ENCODE data around the gene ZNF316.
"Not testable (repeated sequence)": the region's sequence is repeated elsewhere in the genome, so short reads cannot be mapped to it uniquely, and the experiment has no call there.

The ZNF316 gene

DNA sequence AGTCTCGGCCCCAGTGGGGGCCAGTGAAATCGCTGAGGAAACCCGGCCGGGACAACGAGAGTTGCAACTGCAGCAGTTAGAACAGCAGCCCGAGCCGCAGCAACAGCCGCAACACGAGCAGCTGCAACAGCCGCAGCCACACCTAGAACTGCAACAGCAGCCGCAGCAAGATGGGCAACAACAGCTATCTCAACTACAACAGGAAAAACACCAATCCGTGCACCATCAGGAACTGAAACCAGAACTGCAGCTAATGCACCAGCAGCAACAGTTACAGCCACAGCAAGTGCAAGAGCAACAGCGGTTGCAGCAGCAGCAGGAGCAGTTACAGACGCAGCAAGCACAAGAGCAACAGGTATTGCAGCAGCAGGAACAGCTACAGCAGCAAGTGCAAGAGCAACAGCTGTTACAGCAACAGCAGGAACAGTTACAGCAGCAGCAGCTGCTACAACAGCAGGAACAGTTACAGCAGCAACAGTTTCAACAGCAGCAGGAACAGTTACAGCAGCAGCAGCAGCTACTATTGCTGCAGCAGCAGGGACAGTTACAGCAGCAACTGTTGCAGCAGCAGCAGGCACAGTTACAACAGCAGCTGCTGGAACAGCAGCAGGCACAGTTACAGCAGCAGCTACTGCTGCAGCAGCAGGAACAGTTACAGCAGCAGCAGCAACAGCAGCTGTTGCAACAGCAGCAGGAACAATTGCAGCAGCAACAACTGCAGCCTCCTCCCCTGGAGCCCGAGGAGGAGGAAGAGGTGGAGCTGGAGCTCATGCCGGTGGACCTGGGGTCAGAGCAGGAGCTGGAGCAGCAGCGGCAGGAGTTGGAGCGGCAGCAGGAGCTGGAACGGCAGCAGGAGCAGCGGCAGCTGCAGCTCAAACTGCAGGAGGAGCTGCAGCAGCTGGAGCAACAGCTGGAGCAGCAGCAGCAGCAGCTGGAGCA, 15.7 kb upstream of the ZNF316 start:
- no peak for DNase-seq (ENCODE audit: low spot score)

DNA sequence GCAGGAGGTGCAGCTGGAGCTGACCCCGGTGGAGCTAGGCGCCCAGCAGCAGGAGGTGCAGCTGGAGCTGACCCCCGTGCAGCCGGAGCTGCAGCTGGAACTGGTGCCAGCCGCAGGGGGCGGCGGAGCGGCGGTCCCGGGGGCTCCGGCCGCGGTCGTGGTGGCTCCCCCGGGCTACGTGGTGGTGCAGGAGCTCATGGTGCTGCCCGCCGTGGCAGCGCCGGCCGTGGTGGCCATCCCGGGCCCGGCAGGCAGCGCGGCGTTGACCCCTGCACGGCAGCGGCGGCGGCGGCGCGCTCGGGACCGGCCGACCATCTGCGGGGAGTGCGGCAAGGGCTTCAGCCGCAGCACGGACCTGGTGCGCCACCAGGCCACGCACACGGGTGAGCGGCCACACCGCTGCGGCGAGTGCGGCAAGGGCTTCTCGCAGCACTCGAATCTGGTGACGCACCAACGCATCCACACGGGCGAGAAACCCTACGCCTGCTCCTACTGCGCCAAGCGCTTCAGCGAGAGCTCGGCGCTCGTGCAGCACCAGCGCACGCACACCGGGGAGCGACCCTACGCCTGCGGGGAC, 14.9 kb upstream of the ZNF316 start:
- no peak for DNase-seq (ENCODE audit: low spot score)

DNA sequence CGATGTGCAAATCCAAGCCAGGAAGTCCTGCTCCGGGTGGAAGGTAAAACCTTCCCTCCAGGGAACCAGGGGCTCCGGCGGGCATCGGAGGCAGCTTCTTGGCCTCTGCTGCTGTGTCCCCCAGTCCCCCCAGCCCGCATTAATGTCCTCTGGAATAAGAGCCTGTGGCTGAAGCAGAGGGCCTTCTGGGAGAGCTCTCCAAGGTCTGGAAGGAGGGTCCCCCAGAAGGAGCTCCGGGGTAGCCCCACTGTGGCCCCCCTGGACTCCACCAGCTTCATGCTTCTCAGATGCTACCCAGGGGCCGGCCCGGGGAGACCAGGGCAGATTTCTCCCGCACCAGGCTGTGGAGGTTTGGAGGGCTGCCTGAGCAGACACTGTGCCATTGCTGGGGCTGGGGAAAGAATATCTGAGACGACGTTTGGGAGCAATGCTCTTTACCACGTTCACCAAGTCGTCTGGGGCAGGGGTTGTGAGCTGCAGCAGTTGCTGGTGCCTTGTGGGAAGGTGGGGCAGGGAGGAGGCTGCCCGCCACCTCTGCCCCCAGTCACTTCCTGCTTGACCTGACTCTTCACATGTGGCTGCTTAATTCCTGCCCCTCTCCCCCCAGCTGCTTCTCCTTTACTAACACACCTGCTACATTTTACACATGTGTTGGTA, 13.4 kb upstream of the ZNF316 start:
- no peak for DNase-seq (ENCODE audit: low spot score)

DNA sequence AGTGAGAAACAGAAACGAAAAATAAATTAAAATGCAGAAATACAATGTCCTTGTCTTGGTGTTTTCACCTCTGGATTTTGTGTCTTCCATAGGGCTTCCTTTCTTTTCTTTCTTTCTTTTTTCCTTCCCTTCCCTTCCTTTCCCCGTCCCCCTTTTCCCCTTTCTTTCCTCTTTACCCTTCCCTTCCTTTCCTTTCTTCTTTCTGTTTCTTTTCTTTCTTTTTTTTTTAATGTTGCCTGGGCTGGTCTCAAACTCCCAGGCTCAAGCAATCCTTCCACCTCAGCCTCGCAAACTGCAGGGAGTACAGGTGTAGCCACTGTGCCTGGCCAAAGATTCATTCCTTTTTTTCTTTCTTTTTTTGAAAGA, 12.9 kb upstream of the ZNF316 start:
- no peak for DNase-seq (ENCODE audit: low spot score)

DNA sequence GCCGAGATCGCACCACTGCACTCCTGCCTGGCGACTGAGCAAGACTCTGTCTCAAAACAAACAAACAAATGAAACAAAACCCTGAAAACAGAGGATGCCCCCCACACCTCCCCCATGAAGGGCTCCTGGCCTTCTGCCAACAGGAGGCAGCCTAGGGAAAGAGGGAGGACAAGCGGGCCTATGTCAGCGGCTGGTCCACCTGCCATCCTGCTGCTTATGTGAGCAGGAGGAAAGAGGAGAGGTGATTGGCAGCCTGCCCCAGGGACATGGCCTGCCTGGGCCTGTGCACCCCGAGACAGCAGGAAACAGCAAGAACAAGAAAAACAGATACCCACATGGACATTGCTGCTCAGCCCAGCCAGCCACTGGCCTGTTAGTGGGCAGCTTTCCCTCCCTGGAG, 9.1 kb upstream of the ZNF316 start:
- DNase-seq (ENCODE audit: low spot score) = no peak

DNA sequence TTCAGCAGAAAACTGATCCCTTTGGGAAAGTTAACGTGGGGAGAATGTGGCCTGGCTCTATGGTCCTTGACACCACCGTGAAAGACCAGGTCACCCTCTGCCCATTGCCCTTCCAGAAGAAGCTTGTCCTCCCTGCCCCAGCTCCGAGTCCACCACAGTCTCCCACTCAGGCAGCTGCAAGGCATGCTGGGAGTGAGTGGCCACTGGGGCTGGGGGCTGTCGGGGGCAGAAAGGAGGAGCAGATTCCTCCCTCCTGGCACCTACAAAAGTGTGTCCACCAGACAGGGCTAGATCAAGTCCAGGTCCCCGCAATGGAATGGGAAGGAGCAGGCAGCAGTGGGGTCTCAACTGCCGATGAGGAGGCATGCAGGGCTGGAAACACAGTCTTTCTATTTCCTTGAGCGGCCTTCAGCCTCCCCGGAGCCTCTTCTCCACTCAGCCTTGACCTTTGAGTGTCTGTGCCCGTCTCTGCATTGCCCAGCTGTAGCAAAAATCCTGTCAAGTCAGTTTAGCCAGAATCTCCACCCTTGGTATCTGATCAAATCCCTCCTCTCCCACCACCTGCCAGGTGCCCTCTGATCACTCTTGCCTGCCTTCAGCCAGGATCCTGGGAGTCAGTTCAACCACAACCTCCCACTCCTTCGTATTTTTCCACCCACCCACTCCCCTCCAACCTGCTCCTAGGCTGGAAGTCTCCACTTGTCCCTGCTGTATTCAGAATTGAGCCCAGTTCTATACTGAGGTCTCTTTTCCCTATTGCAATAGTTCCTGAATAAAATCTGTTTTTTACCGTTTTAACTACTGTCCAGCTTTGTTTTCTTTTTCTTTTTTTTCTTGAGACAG, 6.9 kb upstream of the ZNF316 start:
- no peak for DNase-seq (ENCODE audit: low spot score)

DNA sequence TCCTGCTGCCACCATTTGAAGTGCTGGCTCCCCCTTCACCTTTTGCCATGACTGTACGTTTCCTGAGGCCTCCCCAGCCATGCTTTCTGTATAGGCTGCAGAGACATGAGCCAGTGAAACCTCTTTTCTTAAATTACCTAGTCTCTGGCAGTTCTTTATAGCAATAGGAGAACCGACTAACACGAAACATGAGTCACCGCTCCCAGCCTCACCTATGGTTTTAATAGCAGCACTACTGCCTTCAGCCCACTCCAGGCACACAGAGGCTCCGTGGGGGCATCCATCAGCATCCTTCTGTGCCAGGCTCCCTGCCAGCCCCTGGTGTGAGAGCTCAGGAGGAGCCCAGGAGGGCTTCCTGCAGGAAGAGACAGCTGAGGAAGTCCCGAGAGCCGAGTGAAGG, 5.5 kb upstream of the ZNF316 start:
- no peak for DNase-seq (ENCODE audit: low spot score)

DNA sequence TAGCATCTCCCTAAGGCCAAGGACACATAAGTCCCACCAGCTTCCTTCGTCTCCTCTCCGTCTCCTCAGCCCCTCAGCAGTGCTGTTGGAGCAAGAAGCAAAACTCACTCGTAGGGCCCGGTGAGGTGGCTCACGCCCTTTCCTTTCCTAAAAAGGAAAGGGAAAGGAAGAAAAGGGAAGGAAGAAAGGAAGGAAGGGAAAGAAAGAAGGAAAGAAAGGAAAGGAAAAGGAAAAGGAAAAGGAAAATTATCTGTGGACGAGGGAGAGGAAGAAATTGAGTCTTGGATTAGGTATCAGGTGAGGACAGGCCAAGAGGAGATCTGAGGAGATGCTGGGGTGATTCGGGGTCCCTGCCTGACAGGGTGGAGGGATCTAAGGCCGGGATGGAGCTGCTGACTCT, 3.1 kb upstream of the ZNF316 start:
- no peak for DNase-seq (ENCODE audit: low spot score)

DNA sequence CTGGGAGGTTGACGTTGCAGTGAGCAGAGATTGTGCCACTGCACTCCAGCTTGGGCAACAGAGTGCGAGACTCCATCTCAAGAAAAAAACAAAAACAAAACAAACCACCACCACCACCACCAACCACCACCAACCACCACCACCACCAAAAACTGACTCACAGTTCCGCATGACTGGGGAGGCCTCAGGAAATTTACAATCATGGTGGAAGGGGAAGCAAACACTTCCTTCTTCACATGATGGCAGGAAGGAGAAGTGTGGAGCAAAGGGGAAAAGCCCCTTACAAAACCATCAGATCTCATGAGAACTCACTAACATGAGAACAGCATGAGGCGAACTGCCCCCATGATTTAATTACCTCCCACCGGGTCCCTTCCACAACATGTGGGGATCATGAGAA, 2.1 kb upstream of the ZNF316 start:
- DNase-seq (ENCODE audit: low spot score) = not testable (repeated sequence)

DNA sequence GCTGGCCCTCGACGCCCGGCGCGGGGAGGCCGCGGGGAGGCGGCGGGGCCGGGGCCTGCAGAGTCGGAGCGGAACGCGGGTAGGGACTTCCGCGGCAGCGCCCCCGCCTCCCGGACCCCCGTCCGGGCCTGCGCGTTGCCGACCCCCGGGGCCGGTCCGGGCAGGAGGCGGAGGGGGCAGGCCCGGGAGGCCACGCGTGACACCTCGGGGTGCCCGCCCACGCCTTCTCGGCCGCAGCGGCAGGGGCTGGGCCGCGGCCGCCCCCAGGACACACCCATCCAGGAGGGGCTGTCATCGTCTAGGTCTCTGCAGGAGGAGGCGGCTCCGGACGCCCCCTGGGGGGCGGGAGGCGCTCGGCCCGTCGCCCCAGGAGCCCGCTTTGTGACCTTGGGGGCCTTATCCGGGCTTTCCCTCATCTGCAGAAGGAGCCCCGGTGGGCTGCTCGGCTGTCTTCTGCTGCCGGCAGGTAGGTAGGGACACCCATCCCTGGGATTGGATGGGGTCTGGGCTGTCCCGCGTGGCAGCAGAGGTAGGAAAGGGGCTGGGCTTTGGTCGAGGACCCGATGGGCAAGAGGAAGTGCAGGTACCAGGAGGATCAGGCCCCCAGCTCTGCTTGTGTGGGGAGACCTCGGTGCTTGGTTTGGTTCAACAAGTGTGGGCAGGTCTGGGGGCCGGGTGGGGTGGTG, 569 bp downstream of the ZNF316 start:
- DNase-seq (ENCODE audit: low spot score) = peak; percentile 85

DNA sequence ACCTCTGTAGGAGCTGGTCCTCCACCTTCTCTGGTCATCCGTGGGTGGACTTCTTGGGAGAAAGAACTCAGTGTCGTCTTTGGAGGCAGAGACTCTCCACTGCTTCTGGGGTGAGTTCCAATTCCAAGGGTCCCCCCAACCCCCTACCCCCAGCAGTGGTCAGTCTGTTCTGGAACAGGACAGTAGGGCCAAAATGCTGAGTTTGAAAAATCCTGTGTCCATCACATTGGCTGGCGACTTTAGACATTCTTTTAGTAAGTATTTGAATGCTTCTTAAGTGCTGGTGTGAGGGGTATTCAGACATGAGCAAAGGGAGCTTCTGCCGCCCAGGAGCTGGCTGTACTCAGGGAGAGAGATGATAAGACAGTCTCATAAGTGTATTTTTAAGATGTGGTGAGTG, 1.9 kb downstream of the ZNF316 start:
- no peak for DNase-seq (ENCODE audit: low spot score)

DNA sequence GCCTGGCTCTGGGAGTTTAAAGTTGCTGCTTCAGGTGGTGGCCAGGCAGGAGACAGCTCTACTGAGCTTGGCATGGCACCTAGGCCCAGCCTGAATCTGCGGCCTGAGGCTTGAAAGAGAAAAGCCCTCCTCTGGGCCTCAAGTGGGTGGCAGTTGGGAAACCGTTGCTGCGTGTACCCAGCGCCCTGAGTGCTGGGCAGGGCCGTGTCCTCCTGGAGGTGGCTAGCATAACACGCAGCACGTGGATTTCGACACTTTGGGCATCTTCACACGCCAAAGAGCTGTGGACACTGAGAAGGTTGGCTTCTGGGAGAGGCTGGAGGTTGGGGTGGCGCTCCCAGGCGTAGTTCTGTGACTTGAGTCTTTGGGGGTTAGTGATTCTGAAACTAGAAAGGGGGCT, 2.5 kb downstream of the ZNF316 start:
- DNase-seq (ENCODE audit: low spot score) = no peak

DNA sequence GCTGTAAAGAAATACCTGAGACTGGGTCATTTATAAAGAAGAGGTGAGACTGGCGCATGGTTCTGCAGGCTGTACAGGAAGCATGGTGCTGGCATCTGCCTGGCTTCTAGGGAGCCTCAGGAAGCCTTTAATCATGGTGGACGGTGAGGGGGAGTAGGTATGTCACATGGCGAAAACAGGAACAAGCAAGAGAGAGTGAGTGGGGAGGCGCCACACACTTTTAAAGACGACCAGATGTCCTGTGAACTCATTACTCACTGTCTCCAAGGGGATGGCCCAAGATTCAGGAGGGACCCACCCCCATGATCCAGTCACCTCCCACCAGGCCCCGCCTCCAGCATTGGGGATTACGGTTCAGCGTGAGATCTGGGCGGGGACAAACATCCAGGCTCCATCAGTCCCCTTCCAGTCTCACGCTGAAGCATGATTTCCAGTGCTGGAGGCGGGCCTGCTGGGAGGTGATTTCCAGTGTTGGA, 3.2 kb downstream of the ZNF316 start:
- peak; percentile 52 for DNase-seq (ENCODE audit: low spot score)

DNA sequence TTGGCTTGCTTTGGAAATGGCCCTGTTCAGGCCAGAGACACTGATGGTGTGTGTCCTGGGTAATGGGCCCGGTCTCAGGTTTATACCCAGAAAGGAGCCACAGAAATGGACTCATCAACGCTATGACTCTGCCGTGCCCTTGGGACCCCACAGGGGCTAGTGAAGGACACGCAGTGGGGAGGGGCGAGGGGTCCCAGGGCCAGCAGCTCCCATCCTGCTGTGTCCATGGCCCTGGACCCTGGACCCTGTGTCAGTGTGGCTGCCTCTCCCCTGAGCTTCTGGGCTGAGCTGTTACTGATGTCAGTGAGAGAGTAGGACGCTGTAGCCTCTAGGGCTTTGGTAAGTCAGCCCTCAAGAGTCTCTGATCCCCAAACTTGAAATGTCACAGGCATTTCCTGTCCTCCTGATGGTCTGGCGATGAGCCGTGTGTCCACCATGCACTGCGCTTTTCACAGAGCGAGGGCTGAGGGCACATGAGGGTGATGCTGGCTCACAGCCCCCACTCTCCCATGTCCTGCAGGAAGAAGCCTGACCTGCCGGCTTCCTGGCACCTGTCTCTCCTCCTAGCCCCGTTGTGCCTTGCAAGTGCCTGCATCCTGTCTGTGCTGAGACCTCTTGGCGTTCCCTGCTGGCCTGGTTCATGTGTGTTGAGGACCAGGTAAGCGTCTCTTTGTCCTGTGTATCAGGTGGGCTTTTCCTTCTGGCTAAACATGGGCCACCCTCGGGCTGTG, 4.4 kb downstream of the ZNF316 start:
- no peak for DNase-seq (ENCODE audit: low spot score)

DNA sequence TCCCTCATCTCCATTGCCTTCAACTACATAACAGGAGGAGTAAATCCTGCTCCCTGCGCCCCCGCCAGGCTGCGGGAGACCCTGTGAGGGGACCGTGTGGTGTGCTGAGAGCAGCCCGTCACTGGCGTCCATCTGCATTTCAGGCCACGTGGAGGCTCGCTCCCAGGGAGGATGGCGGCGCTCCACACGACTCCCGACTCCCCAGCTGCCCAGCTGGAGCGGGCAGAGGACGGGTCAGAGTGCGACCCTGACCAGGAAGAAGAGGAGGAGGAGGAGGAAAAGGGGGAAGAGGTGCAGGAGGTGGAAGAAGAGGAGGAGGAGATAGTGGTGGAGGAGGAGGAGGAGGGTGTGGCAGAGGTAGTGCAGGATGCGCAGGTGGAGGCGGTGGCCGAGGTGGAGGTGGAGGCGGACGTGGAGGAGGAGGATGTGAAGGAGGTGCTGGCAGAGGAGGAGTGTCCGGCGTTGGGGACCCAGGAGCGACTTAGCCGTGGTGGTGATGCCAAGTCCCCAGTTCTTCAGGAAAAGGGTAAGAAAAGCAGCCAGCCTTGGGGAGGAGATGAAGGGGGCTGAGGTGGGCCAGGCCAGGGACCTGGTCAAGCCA, 5.2 kb downstream of the ZNF316 start:
- DNase-seq (ENCODE audit: low spot score) = no peak

DNA sequence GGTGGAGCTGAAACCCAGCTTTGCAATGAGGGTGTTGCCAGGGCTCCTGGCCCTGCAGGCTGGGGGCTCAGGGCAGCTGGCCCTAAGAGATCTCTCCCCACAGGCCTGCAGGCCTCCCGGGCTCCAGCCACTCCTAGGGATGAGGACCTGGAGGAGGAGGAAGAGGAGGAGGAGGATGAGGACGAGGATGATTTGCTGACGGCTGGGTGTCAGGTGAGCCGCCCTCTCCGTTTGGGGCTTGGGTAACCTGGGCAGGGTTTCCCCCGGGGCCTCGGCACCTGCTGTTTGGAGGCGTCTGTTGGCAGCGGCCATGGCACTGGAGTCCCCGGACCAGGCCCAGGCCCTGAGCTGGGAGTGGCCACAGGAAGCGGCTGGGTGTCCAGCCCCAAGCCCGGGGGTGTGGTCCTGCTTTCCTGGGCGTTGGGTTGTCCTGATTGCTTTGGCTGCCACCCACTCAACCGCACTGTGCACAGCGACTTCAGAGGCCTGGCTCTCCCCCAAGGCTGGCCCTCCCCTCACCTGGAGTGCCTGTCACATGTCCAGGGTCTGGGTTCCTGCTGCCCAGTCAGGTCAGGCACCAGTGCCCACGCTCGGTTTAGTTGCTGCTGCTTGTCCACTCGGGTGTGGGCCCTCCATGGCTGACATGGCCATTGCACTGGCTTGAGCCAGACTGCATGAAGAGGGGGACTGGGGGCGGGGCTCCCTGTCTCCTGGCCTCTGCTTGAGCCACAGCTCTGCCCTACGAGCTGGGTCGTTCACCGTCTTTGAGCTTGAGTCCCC, 5.9 kb downstream of the ZNF316 start:
- DNase-seq (ENCODE audit: low spot score) = no peak

DNA sequence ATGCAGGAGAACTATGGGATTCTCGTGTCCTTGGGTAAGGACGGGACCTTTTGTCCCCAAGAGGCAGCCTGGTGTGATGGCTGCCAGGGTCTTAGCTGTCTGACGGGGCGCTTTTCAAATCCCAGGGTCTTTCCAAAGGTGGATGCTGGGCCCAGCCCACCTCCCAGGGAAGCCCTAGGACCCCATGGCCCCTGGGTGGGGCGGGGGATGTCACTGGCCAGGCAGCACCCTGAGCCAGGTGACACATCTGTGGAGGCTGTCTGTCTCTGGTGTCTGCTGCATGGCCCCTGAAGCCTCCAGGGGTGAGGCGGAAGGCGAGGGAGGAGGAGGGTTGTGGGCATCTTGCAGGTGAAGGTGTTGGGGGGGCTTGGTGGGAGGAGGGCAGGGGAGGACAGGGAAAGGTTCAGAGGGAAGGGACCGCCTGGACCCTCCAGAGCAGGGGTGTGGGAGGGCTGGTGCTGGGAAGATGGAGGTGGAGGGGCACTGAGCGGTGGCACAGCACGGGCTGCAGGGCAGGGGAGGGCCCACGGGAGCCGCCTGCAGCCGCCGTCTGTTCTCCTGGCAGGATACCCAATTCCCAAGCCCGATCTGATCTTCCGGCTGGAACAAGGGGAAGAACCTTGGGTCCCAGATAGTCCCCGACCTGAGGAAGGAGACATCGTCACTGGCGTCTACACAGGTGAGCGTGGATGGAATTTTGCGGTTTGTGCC, 7.0 kb downstream of the ZNF316 start:
- no peak for DNase-seq (ENCODE audit: low spot score)

DNA sequence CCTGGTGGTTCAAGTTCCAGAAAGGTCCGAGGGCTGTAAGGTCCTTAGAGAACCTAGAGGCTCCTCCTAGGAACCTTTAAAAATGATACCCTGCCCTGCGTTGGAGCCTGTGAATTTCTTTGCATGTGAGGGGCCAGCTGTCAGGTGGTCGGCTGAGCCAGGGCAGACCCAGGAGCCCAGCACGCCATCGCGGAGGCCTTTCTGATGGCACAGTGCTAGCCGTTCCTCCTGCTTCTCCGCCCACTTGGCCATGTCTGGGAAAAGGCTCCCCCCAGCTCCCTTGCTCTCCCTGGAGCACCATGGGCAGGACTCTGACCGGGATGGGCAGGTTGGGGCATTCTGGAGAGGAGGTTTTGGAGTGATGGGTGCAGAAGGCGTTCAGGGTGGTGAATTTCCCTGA, 7.6 kb downstream of the ZNF316 start:
- DNase-seq (ENCODE audit: low spot score) = no peak

DNA sequence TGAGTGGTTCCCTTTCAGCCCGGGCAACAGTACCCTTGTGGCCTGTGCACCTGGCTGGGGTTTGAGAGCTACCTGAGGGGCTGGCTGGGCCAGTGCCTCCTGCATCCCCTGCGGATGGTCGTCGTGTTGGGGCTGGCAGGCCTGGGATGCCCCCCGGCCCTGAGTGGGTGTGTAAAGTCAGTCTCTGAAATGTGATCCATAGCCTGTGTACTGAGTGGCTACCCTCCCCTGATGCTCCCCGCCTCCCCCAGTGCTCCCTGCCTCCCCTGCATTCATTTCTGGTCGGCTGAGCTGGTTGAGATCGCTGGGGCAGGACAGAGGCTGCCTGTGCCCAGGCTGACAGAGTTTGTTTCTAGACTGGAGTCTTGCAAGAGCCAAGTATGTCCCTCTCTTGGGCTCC, 9.3 kb downstream of the ZNF316 start:
- DNase-seq (ENCODE audit: low spot score) = no peak
